ENCODE data around the gene NTRK1.

The NTRK1 gene

GRCh38 chr1:156895927-156896326 is 35.3 kb downstream of the NTRK1 start:
- H3K4me3 ChIP-seq (ENCODE audit: low read depth, low read length) = no peak overlapping the region
- no peak for TF ChIP-seq CTCF (IDR thresholded peaks at IDR 0.05; ENCODE audit: borderline replicate concordance, insufficient read depth, low read depth, low read length)

GRCh38 chr1:156896490-156897033 is 35.9 kb downstream of the NTRK1 start:
- no peak overlapping the region for H3K4me3 ChIP-seq (ENCODE audit: low read depth, low read length)
- TF ChIP-seq CTCF (IDR thresholded peaks at IDR 0.05; ENCODE audit: borderline replicate concordance, insufficient read depth, low read depth, low read length) = no peak

GRCh38 chr1:156897078-156897825 is 36.6 kb downstream of the NTRK1 start:
- no peak for TF ChIP-seq CTCF (IDR thresholded peaks at IDR 0.05; ENCODE audit: borderline replicate concordance, insufficient read depth, low read depth, low read length)

GRCh38 chr1:156898161-156898566 is 37.5 kb downstream of the NTRK1 start:
- H3K4me3 ChIP-seq (ENCODE audit: low read depth, low read length) = no peak overlapping the region
- TF ChIP-seq CTCF (IDR thresholded peaks at IDR 0.05; ENCODE audit: borderline replicate concordance, insufficient read depth, low read depth, low read length) = no peak

More at GRCh38 chr1:156897078-156897825, 36.6 kb downstream of the NTRK1 start:
- no peak overlapping the region for H3K4me3 ChIP-seq (ENCODE audit: low read depth, low read length)

- TF ChIP-seq CTCF (IDR thresholded peaks at IDR 0.05; ENCODE audit: borderline replicate concordance, insufficient read depth, low read depth, low read length) = no peak
- H3K4me3 ChIP-seq (ENCODE audit: low read depth, low read length) = no peak overlapping the region
These were observed 38.5 kb downstream of the NTRK1 start for GRCh38 chr1:156898971-156899664.

- no peak for TF ChIP-seq CTCF (IDR thresholded peaks at IDR 0.05; ENCODE audit: borderline replicate concordance, insufficient read depth, low read depth, low read length)
- H3K4me3 ChIP-seq (ENCODE audit: low read depth, low read length) = no peak overlapping the region
These were observed 39.5 kb downstream of the NTRK1 start for GRCh38 chr1:156899956-156900718.

All from GM12875 (cell line).